HepG2 (cell line): ENCODE measurements around the gene DTYMK. TPM values are rescaled to one million over a fixed set of nuclear protein-coding genes. Genes with fewer than 3 reads are reported as not detected.
A peak's percentile ranks its signal among the peaks of the same experiment; 100 is the strongest.

Source experiments
- CBX2 ChIP-seq, 2 experiments: fragments of 200-600 bp in 1 of 2; sonication (generic); formaldehyde crosslinking in 1 of 2; IDR thresholded peaks; 2 replicates each; pipeline versions ENCODE4 v1.7.0 to v1.8.1; 2018 to 2022; ENCODE audit warnings: low read depth in 2 of 2, low read length in 1 of 2, mild to moderate bottlenecking in 1 of 2, missing genetic modification reagents in 1 of 2
- GABPB1 ChIP-seq: IDR thresholded peaks from 2 replicates; pipeline ENCODE4 v1.6.1; 2016; ENCODE audit warnings: mild to moderate bottlenecking, missing genetic modification reagents, moderate library complexity, missing compliant biosample characterization
- HNRNPLL ChIP-seq: fragments of 200-400 bp; formaldehyde crosslinking; IDR thresholded peaks from 2 replicates; pipeline ENCODE4 v1.6.1; 2017; ENCODE audit warnings: mild to moderate bottlenecking, low read depth, low read length; ENCODE audit not compliant: poor library complexity, severe bottlenecking
- HOXA7 ChIP-seq: sonication (generic); formaldehyde crosslinking; IDR thresholded peaks from 2 replicates; pipeline ENCODE4 v1.8.1; 2022; ENCODE audit warnings: mild to moderate bottlenecking, missing genetic modification reagents, moderate library complexity
- IRX3 ChIP-seq: sonication (generic); formaldehyde crosslinking; IDR thresholded peaks from 2 replicates; pipeline ENCODE4 v1.8.1; 2023; ENCODE audit warnings: mild to moderate bottlenecking, low read depth, missing genetic modification reagents, borderline replicate concordance
- JARID2 ChIP-seq: sonication (generic); formaldehyde crosslinking; IDR thresholded peaks from 2 replicates; pipeline ENCODE4 v1.8.1; 2023; ENCODE audit warnings: missing genetic modification reagents, inconsistent platforms; ENCODE audit not compliant: insufficient replicate concordance
- KDM3A ChIP-seq: IDR thresholded peaks from 2 replicates; pipeline ENCODE4 v1.6.1; 2018; ENCODE audit warnings: low read depth, missing compliant biosample characterization
- MLLT10 ChIP-seq: sonication (generic); formaldehyde crosslinking; IDR thresholded peaks from 2 replicates; pipeline ENCODE4 v1.4.0; 2020; ENCODE audit warnings: missing genetic modification reagents
- MZF1 ChIP-seq: sonication (generic); formaldehyde crosslinking; IDR thresholded peaks from 2 replicates; pipeline ENCODE4 v1.8.1; 2023; ENCODE audit warnings: mild to moderate bottlenecking, missing genetic modification reagents, borderline replicate concordance
- NFKBIZ ChIP-seq: IDR thresholded peaks from 2 replicates; pipeline ENCODE4 v1.6.1; 2018; ENCODE audit warnings: missing genetic modification reagents, missing compliant biosample characterization
- NONO ChIP-seq, 2 experiments: fragments of 450-650 bp in 1 of 2; sonication (generic) in 1 of 2; formaldehyde crosslinking in 1 of 2; IDR thresholded peaks in 1 of 2; conservative IDR thresholded peaks in 1 of 2; 2 replicates each; pipeline versions ENCODE4 v1.6.1 to v1.8.0; 2017 to 2022; ENCODE audit warnings: mild to moderate bottlenecking in 1 of 2, missing genetic modification reagents in 1 of 2, moderate library complexity in 1 of 2
- RBFOX2 ChIP-seq: fragments of 200-400 bp; formaldehyde crosslinking; IDR thresholded peaks from 2 replicates; pipeline ENCODE4 v1.6.1; 2017; ENCODE audit warnings: low read depth, mild to moderate bottlenecking, low read length
- RCOR2 ChIP-seq: IDR thresholded peaks from 2 replicates; pipeline ENCODE4 v1.6.1; 2016; ENCODE audit warnings: missing biosample characterization, missing genetic modification reagents
- THYN1 ChIP-seq: sonication (generic); formaldehyde crosslinking; IDR thresholded peaks from 2 replicates; pipeline ENCODE4 v1.8.1; 2023; ENCODE audit warnings: low read depth, mild to moderate bottlenecking, moderate library complexity, missing genetic modification reagents, borderline replicate concordance
- ZNF251 ChIP-seq: sonication (generic); formaldehyde crosslinking; IDR thresholded peaks from 2 replicates; pipeline ENCODE4 v1.9.0; 2021; ENCODE audit warnings: mild to moderate bottlenecking, missing genetic modification reagents
- ZNF382 ChIP-seq: sonication (generic); formaldehyde crosslinking; IDR thresholded peaks from 2 replicates; pipeline ENCODE4 v1.5.0; 2020; ENCODE audit warnings: missing genetic modification reagents, mild to moderate bottlenecking, borderline replicate concordance
- ZNF530 ChIP-seq: sonication (generic); formaldehyde crosslinking; IDR thresholded peaks from 2 replicates; pipeline ENCODE4 v1.5.0; 2020; ENCODE audit warnings: low read depth, mild to moderate bottlenecking, missing genetic modification reagents
- ZNF549 ChIP-seq: sonication (generic); formaldehyde crosslinking; IDR thresholded peaks from 2 replicates; pipeline ENCODE4 v1.5.0; 2020; ENCODE audit warnings: missing genetic modification reagents
- ZNF550 ChIP-seq: sonication (generic); formaldehyde crosslinking; IDR thresholded peaks from 2 replicates; pipeline ENCODE4 v1.4.0; 2020; ENCODE audit warnings: mild to moderate bottlenecking, missing genetic modification reagents, borderline replicate concordance
- ZNF615 ChIP-seq: sonication (generic); formaldehyde crosslinking; IDR thresholded peaks from 2 replicates; pipeline ENCODE4 v1.5.0; 2020; ENCODE audit warnings: mild to moderate bottlenecking, missing genetic modification reagents, borderline replicate concordance
- ZNF7 ChIP-seq: IDR thresholded peaks from 2 replicates; pipeline ENCODE4 v1.6.1; 2016; ENCODE audit warnings: missing biosample characterization, missing genetic modification reagents
- ZNF746 ChIP-seq: sonication (generic); formaldehyde crosslinking; IDR thresholded peaks from 2 replicates; pipeline ENCODE4 v1.8.0; 2022; ENCODE audit warnings: mild to moderate bottlenecking, missing genetic modification reagents
- ZNF75D ChIP-seq: sonication (generic); formaldehyde crosslinking; IDR thresholded peaks from 2 replicates; pipeline ENCODE4 v1.8.1; 2023; ENCODE audit warnings: missing genetic modification reagents, mild to moderate bottlenecking, borderline replicate concordance
- ZNF777 ChIP-seq: sonication (generic); formaldehyde crosslinking; IDR thresholded peaks from 2 replicates; pipeline ENCODE4 v1.4.0; 2020; ENCODE audit warnings: missing genetic modification reagents
- polyA plus RNA-seq, 8 experiments: library from polyadenylated mRNA; depleted of rRNA in 3 of 8; stranded (reverse) in 7 of 8; unstranded in 1 of 8; fragments of >200 nt; fragmentation: Illumina TruSeq in 4 of 8; extraction: Trizol in 4 of 8; gene quantifications; 2 replicates each; pipeline versions ENCODE4 v1.2.1 to v1.2.3, GENCODE V29; 2011 to 2016; ENCODE audit warnings: low read depth in 4 of 8, missing spikeins in 1 of 8, mixed read lengths in 1 of 8; ENCODE audit not compliant: insufficient read depth in 1 of 8
- total RNA-seq, 5 experiments: library from RNA; depleted of rRNA; stranded (reverse); fragments of >200 nt; fragmentation: Illumina TruSeq; extraction: Trizol; gene quantifications; 2 replicates each; pipeline ENCODE4 v1.2.3, GENCODE V29; 2016; ENCODE audit warnings: low read depth in 1 of 5
- TF ChIP-seq, protein P1 (sequence below): fragments of 450-650 bp; IDR thresholded peaks from 2 replicates; pipeline ENCODE4 v1.6.1; 2017
- TF ChIP-seq, protein P2 (sequence below): fragments of 450-650 bp; IDR thresholded peaks from 2 replicates; pipeline ENCODE4 v1.6.1; 2016
- TF ChIP-seq, protein P3 (sequence below): sonication (generic); formaldehyde crosslinking; IDR thresholded peaks from 2 replicates; pipeline ENCODE4 v1.8.0; 2022; ENCODE audit warnings: mild to moderate bottlenecking, missing genetic modification reagents, moderate library complexity

DTYMK gene
- total and polyA plus RNA-seq, 2 of the 13 experiments (the other 11 are each of a cell fraction or from before 2014, with no cell fraction given) = 57.5 to 134 TPM

DNA sequence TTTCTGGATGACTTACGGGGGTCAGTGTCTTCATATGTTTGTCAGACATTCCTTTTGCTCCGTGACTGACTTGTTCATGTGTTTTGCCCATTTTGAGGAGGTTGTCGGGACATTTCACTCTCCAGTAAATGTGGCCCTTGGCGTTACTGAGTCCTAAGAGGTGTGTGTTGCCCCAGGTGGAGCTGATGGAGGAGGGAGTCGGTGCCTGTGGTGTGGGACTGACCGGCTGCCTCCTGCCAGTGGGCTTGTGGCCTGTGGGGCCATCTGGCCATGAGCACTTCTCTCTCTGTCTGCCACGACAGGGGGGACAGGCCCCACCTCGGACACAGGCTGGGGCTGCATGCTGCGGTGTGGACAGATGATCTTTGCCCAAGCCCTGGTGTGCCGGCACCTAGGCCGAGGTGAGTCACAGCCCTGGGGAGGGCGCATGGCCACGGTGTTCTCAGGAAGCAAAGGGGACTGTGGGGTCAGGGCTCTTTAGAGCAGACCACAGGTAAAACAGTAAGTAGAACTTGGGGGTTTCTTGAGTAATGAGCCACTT lies 33.3 kb downstream of the DTYMK start (continued):
- TF ChIP-seq RCOR2 (CRISPR knock-in tag) (peak; percentile 22; the same call in 1 of the 2 replicates), JARID2 (CRISPR knock-in tag) (no peak), NONO (IDR thresholded peaks at IDR 0.05) (no peak), NONO (CRISPR knock-in tag; conservative IDR thresholded peaks at IDR 0.05) (no peak; the same call in 1 of the 2 replicates), MLLT10 (CRISPR knock-in tag) (no peak), ZNF75D (no peak), ZNF746 (CRISPR knock-in tag) (no peak; the same call in 1 of the 2 replicates), CBX2 (IDR thresholded peaks at IDR 0.05; ENCODE audit: low read depth, low read length) (no peak), CBX2 (CRISPR knock-in tag; IDR thresholded peaks at IDR 0.05; ENCODE audit: low read depth) (no peak; the same call in 1 of the 2 replicates), ZNF615 (CRISPR knock-in tag) (no peak), ZNF7 (CRISPR knock-in tag) (no peak), RBFOX2 (no peak), NFKBIZ (CRISPR knock-in tag) (no peak), ZNF550 (CRISPR knock-in tag) (peak; percentile 43; the same call in 1 of the 2 replicates), MZF1 (CRISPR knock-in tag) (no peak), ZNF530 (CRISPR knock-in tag) (no peak), THYN1 (CRISPR knock-in tag) (no peak), HNRNPLL (peak; percentile 24), GABPB1 (peak; percentile 68), ZNF777 (CRISPR knock-in tag) (no peak), IRX3 (CRISPR knock-in tag) (no peak), KDM3A (0 out of 2 replicates have a peak, but pooled peaks have one; percentile 19), ZNF251 (CRISPR knock-in tag) (no peak), HOXA7 (CRISPR knock-in tag) (no peak), ZNF549 (CRISPR knock-in tag) (no peak), ZNF382 (CRISPR knock-in tag) (no peak)
- TF ChIP-seq, protein P1, sequence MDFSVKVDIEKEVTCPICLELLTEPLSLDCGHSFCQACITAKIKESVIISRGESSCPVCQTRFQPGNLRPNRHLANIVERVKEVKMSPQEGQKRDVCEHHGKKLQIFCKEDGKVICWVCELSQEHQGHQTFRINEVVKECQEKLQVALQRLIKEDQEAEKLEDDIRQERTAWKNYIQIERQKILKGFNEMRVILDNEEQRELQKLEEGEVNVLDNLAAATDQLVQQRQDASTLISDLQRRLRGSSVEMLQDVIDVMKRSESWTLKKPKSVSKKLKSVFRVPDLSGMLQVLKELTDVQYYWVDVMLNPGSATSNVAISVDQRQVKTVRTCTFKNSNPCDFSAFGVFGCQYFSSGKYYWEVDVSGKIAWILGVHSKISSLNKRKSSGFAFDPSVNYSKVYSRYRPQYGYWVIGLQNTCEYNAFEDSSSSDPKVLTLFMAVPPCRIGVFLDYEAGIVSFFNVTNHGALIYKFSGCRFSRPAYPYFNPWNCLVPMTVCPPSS = no peak
- TF ChIP-seq, protein P2, sequence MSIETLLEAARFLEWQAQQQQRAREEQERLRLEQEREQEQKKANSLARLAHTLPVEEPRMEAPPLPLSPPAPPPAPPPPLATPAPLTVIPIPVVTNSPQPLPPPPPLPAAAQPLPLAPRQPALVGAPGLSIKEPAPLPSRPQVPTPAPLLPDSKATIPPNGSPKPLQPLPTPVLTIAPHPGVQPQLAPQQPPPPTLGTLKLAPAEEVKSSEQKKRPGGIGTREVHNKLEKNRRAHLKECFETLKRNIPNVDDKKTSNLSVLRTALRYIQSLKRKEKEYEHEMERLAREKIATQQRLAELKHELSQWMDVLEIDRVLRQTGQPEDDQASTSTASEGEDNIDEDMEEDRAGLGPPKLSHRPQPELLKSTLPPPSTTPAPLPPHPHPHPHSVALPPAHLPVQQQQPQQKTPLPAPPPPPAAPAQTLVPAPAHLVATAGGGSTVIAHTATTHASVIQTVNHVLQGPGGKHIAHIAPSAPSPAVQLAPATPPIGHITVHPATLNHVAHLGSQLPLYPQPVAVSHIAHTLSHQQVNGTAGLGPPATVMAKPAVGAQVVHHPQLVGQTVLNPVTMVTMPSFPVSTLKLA = peak; percentile 70; the same call in 1 of the 2 replicates
- TF ChIP-seq, protein P3, sequence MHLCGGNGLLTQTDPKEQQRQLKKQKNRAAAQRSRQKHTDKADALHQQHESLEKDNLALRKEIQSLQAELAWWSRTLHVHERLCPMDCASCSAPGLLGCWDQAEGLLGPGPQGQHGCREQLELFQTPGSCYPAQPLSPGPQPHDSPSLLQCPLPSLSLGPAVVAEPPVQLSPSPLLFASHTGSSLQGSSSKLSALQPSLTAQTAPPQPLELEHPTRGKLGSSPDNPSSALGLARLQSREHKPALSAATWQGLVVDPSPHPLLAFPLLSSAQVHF (CRISPR knock-in tag) = no peak; the same call in 1 of the 2 replicates
